Measurements from ENCODE around the gene TGM1. TPM values are rescaled to one million over a fixed set of nuclear protein-coding genes. Genes with fewer than 3 reads are reported as not detected.
"Not testable (repeated sequence)": the region's sequence is repeated elsewhere in the genome, so short reads cannot be mapped to it uniquely, and the experiment has no call there.

The TGM1 gene
- polyA plus RNA-seq, 1 of the 3 experiments (the other 2 are of a cell fraction), result 2.7 TPM

DNA sequence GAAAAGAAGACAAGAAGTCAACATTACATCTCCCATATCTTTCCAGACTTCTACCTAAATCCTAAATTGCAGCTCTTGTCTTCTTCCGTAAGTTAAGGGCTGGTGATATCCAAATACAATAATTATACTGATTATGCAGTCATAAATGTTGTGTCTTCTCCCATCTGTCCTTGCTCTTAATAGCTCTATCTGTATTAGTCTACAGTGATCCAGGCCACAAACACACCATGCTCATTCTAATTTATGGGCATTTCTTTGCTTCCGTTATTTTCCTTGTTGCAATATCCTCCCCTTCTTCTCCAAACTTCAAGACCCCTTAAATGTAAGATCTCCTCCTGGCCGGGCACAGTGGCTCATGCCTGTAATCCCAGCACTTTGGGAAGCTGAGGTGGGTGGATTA lies 43.5 kb downstream of the TGM1 start:
- Histone ChIP-seq H3K36me3 (replicated peaks in 1 of 2; ENCODE audit: control insufficient read depth in 1 of 2, insufficient read depth in 2 of 2, low read length in 1 of 2) (peaks cover 9 to 15% of the 10 kb centered on the region in 2 experiments), H3K9me3 (no peaks in the 10 kb centered on the region), H3K27ac (ENCODE audit: low read depth in 2 of 2, low read length in 1 of 2) (no peak overlapping the region), H2AFZ (ENCODE audit: low read depth) (no peak overlapping the region), H3K79me2 (ENCODE audit: insufficient read depth) (peaks cover 70% of the 10 kb centered on the region), H3F3A (replicated peaks; ENCODE audit: insufficient read depth) (peaks cover 13% of the 10 kb centered on the region), H4K20me1 (ENCODE audit: insufficient read depth) (peaks cover 7% of the 10 kb centered on the region; the same call in 1 of the 2 replicates), H3K9me2 (no peaks in the 10 kb centered on the region), H3K9ac (no peak overlapping the region), H3K27me3 (ENCODE audit: insufficient read depth) (no peaks in the 10 kb centered on the region), H3K4me1 (ENCODE audit: control insufficient read depth in 1 of 2, insufficient read depth in 2 of 2, low read depth in 1 of 2, low read length in 1 of 2) (peaks cover 5 to 6% of the 10 kb centered on the region in 2 experiments; a peak in 1 of 4 replicates), H3K4me2 (no peak overlapping the region), H3K4me3 (ENCODE audit: low read depth in 2 of 2, low read length in 1 of 2) (no peak overlapping the region)
- ChIA-PET CTCF (interaction anchor here (0.7 to 2.2 kb wide), 3 partner anchors 23 to 78 kb away, joined by 3 to 12 read pairs (median 6); partner anchors contain the start of gene TINF2), POLR2A (interaction anchor here (1.3 kb wide), 1 partner anchor 19 kb away, joined by 6 read pairs; no protein-coding TSS in a partner anchor)
- TF ChIP-seq, protein P1, sequence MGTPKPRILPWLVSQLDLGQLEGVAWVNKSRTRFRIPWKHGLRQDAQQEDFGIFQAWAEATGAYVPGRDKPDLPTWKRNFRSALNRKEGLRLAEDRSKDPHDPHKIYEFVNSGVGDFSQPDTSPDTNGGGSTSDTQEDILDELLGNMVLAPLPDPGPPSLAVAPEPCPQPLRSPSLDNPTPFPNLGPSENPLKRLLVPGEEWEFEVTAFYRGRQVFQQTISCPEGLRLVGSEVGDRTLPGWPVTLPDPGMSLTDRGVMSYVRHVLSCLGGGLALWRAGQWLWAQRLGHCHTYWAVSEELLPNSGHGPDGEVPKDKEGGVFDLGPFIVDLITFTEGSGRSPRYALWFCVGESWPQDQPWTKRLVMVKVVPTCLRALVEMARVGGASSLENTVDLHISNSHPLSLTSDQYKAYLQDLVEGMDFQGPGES (IDR thresholded peaks at IDR 0.05; ENCODE audit: low read depth, low read length), result no peak
- TF ChIP-seq TAF1 (IDR thresholded peaks at IDR 0.05; ENCODE audit: borderline replicate concordance, low read depth, low read length) (no peak), FOSL2 (IDR thresholded peaks at IDR 0.05; ENCODE audit: borderline replicate concordance, low read depth) (no peak), TCF12 (IDR thresholded peaks at IDR 0.05) (no peak), NRF1 (IDR thresholded peaks at IDR 0.05; ENCODE audit: low read depth, low read length) (no peak), SMC3 (IDR thresholded peaks at IDR 0.05; ENCODE audit: low read depth, low read length) (no peak), FOXJ3 (CRISPR knock-in tag; IDR thresholded peaks at IDR 0.05) (no peak), ELF1 (IDR thresholded peaks at IDR 0.05) (no peak), MXI1 (IDR thresholded peaks at IDR 0.05; ENCODE audit: low read depth, low read length) (no peak)
- TF ChIP-seq, protein P2, sequence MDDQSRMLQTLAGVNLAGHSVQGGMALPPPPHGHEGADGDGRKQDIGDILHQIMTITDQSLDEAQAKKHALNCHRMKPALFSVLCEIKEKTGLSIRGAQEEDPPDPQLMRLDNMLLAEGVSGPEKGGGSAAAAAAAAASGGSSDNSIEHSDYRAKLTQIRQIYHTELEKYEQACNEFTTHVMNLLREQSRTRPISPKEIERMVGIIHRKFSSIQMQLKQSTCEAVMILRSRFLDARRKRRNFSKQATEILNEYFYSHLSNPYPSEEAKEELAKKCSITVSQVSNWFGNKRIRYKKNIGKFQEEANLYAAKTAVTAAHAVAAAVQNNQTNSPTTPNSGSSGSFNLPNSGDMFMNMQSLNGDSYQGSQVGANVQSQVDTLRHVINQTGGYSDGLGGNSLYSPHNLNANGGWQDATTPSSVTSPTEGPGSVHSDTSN (IDR thresholded peaks at IDR 0.05), result no peak
- TF ChIP-seq, protein P3, sequence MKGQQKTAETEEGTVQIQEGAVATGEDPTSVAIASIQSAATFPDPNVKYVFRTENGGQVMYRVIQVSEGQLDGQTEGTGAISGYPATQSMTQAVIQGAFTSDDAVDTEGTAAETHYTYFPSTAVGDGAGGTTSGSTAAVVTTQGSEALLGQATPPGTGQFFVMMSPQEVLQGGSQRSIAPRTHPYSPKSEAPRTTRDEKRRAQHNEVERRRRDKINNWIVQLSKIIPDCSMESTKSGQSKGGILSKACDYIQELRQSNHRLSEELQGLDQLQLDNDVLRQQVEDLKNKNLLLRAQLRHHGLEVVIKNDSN (IDR thresholded peaks at IDR 0.05; ENCODE audit: borderline replicate concordance, low read depth), result no peak
- DNase-seq, result no peak
- WGBS (ENCODE audit: low lambda C conversion rate), result 47% methylated on average over 3 of the region's 3 CpGs

DNA sequence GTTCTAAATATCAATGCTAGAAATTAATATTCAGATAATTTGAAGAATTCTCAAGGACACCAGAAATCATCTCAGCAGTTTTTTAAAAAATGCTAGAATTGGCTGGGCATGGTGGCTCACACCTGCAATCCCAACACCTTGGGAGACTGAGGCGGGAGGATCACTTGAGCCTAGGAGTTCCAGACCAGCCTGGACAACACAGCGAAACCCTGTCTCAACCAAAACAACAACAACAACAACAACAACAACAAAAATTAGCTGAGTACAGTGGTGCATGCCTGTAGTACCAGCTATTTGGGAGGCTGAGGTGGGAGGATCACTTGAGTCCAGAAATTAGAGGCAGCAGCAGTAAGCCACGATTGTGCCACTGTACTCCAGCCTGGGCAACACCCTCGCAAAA lies 43.9 kb downstream of the TGM1 start:
- Histone ChIP-seq H4K20me1 (ENCODE audit: insufficient read depth) (peaks cover 7% of the 10 kb centered on the region; the same call in 1 of the 2 replicates), H3K9ac (no peak overlapping the region), H2AFZ (ENCODE audit: low read depth) (no peak overlapping the region), H3K4me2 (no peak overlapping the region), H3K4me1 (ENCODE audit: control insufficient read depth in 1 of 2, insufficient read depth in 2 of 2, low read depth in 1 of 2, low read length in 1 of 2) (peaks cover 4 to 11% of the 10 kb centered on the region in 2 experiments; a peak in 2 of 4 replicates), H3K27ac (ENCODE audit: low read depth in 2 of 2, low read length in 1 of 2) (no peak overlapping the region), H3K36me3 (replicated peaks in 1 of 2; ENCODE audit: control insufficient read depth in 1 of 2, insufficient read depth in 2 of 2, low read length in 1 of 2) (peaks cover 9 to 19% of the 10 kb centered on the region in 2 experiments), H3K79me2 (ENCODE audit: insufficient read depth) (peaks cover 70% of the 10 kb centered on the region), H3K9me2 (no peaks in the 10 kb centered on the region), H3K9me3 (no peaks in the 10 kb centered on the region), H3K27me3 (ENCODE audit: insufficient read depth) (no peaks in the 10 kb centered on the region), H3F3A (replicated peaks; ENCODE audit: insufficient read depth) (peaks cover 11% of the 10 kb centered on the region), H3K4me3 (ENCODE audit: low read depth in 2 of 2, low read length in 1 of 2) (no peak overlapping the region)
- POLR2A ChIA-PET, result interaction anchor here (0.6 to 1.3 kb wide), 2 partner anchors 16 to 19 kb away, joined by 3 to 6 read pairs; no protein-coding TSS in a partner anchor
- DNase-seq, result no peak
- CTCF ChIA-PET, result interaction anchor here (1.5 to 2.2 kb wide), 2 partner anchors 23 to 78 kb away, joined by 6 to 12 read pairs; partner anchors contain the start of gene TINF2
- 91% methylated on average over 4 of the region's 4 CpGs for WGBS (ENCODE audit: low lambda C conversion rate)
- no peak for TF ChIP-seq JUND (IDR thresholded peaks at IDR 0.05)

DNA sequence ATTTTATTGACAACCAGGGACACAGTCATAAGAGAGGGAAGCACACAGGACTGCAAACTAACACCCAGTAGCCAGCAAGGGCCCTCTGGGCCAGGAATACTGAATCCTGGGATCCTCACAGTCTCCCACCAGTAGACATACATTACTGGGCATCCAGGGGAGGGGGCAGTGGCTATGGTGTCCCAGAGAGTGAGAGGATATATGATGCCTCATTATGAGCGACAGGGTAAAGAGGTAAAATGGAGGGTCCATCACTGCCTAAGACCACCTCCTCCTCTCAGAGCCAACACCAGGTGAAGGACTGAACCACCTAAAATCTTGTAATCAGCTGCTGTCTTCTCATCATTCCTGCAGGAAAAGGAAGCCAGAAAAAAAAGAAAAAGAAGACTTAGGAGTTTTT lies 46.1 kb downstream of the TGM1 start:
- POLR2A ChIA-PET; H3K27ac ChIP-seq (ENCODE audit: low read depth in 2 of 2, low read length in 1 of 2); H3K9me3 ChIP-seq; H4K20me1 ChIP-seq (ENCODE audit: insufficient read depth); H3K4me3 ChIP-seq (ENCODE audit: low read depth in 2 of 2, low read length in 1 of 2); H3K9me2 ChIP-seq; H3K4me2 ChIP-seq; H3K27me3 ChIP-seq (ENCODE audit: insufficient read depth); H3K9ac ChIP-seq; DNase-seq; H2AFZ ChIP-seq (ENCODE audit: low read depth): not testable (repeated sequence)
- Histone ChIP-seq H3K4me1 (ENCODE audit: control insufficient read depth in 1 of 2, insufficient read depth in 2 of 2, low read depth in 1 of 2, low read length in 1 of 2) (peaks cover 9 to 17% of the 10 kb centered on the region in 2 experiments; a peak in 3 of 4 replicates), H3K79me2 (ENCODE audit: insufficient read depth) (peaks cover 59% of the 10 kb centered on the region), H3K36me3 (replicated peaks in 1 of 2; ENCODE audit: control insufficient read depth in 1 of 2, insufficient read depth in 2 of 2, low read length in 1 of 2) (peaks cover 9 to 23% of the 10 kb centered on the region in 2 experiments), H3F3A (replicated peaks; ENCODE audit: insufficient read depth) (peaks cover 26% of the 10 kb centered on the region)
- CTCF ChIA-PET, result interaction anchor here (0.9 to 3.8 kb wide), 7 partner anchors 11 to 126 kb away, joined by 3 to 20 read pairs (median 11); partner anchors contain the start of genes IRF9 and TINF2
- 100% methylated on average over 1 of the region's 1 CpG for WGBS (ENCODE audit: low lambda C conversion rate)

All from SK-N-SH (cell line).